ENCODE data around the gene LRRC49. TPM values are rescaled to one million over a fixed set of nuclear protein-coding genes. Genes with fewer than 3 reads are reported as not detected.
"Not testable (repeated sequence)": the region's sequence is repeated elsewhere in the genome, so short reads cannot be mapped to it uniquely, and the experiment has no call there.

LRRC49 gene
- total and polyA plus RNA-seq, 11 donors: 13.3 to 123 (median 60.3) TPM

DNA sequence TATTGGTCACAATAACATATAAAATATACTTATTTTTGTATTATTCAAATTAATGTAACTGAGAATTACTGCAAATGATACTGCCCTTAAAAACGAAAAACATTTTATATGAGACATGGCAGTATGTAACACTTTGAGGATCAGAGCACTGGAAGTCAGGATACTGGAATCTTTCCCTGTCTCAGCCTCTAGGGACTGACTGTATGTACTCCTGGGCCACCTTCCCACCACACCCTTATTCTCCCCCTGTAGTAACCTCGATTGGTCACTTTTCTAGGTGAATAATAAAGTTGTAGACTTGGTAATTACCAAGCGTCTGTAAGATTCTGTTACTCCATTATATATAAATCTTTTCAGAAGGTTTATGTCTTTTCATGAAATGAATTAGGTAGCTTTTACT, 43.0 kb downstream of the LRRC49 start:
- H3K27ac ChIP-seq: no peak overlapping the region
- ATAC-seq: peak in 2 of 4 donors; percentile 45 to 48
- no peaks in the 10 kb centered on the region for H3K27me3 ChIP-seq
- intact Hi-C loops (cut with DNase I): no loop called here
- no peaks in the 10 kb centered on the region for H3K9me3 ChIP-seq
- no peak for DNase-seq
- H3K4me1 ChIP-seq: peaks cover 0 to 7% (median 2%) of the 10 kb centered on the region in 12 donors
- H3K4me3 ChIP-seq: no peak overlapping the region
- no peaks in the 10 kb centered on the region for H3K36me3 ChIP-seq
- no peak for TF ChIP-seq POLR2A (IDR thresholded peaks at IDR 0.05)
- TF ChIP-seq, protein P1, sequence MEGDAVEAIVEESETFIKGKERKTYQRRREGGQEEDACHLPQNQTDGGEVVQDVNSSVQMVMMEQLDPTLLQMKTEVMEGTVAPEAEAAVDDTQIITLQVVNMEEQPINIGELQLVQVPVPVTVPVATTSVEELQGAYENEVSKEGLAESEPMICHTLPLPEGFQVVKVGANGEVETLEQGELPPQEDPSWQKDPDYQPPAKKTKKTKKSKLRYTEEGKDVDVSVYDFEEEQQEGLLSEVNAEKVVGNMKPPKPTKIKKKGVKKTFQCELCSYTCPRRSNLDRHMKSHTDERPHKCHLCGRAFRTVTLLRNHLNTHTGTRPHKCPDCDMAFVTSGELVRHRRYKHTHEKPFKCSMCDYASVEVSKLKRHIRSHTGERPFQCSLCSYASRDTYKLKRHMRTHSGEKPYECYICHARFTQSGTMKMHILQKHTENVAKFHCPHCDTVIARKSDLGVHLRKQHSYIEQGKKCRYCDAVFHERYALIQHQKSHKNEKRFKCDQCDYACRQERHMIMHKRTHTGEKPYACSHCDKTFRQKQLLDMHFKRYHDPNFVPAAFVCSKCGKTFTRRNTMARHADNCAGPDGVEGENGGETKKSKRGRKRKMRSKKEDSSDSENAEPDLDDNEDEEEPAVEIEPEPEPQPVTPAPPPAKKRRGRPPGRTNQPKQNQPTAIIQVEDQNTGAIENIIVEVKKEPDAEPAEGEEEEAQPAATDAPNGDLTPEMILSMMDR (IDR thresholded peaks at IDR 0.05): no peak
- 71 to 91% (median 80%) methylated on average over 3 of the region's 3 CpGs for WGBS, 4 donors

DNA sequence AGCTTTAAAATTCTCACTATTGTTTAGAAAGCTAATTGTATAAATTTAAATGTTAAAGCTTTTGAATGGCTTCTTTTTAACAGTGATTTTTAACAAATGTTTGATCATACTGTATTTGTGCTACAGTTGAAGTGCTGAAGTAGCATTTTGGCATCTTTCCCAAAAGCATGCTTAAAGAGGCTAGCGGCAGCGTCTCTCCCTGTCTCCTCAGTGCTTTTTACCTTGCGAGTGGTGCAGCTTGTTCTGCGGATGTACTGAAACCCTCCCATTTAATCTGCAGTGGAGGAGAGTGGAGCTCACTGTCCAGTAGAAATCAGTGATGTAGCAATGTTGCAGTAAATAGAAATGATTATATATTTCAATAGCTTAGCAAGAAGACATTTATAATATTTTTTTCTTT, 43.7 kb downstream of the LRRC49 start:
- peak overlapping the region in 4 of 12 donors; percentile 18 to 56 (median 42) for H3K27ac ChIP-seq
- intact Hi-C loops (cut with DNase I): no loop called here
- no peaks in the 10 kb centered on the region for H3K9me3 ChIP-seq
- DNase-seq (no peak), ATAC-seq (peak; percentile 72 to 77 (median 74))
- H3K27me3 ChIP-seq: no peaks in the 10 kb centered on the region
- no peaks in the 10 kb centered on the region for H3K36me3 ChIP-seq
- 24 to 39% (median 37%) methylated on average over 4 of the region's 4 CpGs for WGBS, 4 donors
- TF ChIP-seq POLR2A (IDR thresholded peaks at IDR 0.05): no peak
- TF ChIP-seq, protein P1 (IDR thresholded peaks at IDR 0.05): no peak
- peak overlapping the region in 8 of 12 donors; percentile 18 to 39 (median 33) for H3K4me3 ChIP-seq
- H3K4me1 ChIP-seq: peaks cover 0 to 7% (median 2%) of the 10 kb centered on the region in 12 donors

DNA sequence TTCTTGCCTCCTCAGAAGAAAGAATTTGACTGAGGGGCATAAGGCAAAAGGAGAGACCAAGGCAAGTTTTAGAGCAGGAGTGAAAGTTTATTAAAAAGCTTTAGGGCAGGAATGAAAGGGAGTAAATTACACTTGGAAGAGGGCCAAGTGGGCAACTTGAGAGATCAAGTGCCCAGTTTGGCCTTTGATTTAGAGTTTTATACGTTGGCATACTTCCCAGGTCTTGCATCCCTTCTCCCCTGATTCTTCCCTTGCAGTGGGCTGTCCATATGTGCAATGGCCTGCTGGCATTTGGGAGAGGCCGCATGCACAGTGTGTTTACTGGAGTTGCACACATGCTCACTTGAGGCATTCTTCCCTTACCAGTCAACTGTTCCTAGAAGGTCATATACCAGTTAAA, 50.7 kb downstream of the LRRC49 start:
- 60 to 69% (median 68%) methylated on average over 2 of the region's 2 CpGs for WGBS, 4 donors

DNA sequence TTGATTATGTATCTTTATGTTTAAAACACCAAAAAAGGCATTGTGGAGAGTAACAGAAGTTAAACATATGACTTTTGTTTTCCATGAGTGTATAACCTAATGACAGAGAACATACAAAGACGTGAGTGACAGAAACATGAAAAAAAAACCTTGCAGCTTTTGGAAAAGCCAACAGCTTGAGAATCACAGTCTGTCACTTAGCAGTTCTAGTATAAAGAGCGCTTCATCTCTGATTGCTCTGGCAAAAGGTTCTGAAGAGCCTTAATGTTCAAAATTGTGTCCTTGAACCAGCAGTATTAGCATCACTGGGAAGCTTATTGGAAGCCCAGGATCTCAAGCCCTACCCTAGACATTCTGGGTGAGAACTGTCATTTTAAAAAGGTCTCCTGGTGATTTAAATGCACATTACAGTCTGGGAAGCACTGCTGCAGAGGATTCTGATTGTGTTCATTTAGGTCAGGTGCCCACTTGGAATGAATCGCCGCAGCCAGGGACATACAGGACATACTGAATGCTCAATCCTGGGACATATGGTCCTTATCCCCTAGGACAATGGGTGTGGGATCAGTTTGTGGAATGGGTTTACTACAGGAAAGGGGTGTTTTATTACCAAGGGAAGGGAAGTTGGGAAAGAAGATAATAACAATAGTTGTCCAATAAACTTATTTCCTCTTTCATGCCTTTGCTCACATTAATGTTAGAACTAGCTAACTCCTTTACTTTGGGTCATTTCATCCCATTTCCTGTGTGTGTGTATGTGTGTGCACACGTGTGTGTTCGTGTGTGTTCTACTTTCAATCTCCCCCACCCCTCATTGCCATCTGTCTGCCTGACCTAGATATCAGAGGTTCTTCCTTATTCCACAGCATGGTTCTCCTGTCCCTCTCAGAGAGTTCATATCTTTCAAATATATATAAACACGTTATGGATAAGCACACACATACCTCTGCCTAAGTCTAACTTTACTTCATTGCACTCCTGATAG, 55.0 kb downstream of the LRRC49 start:
- no peak for TF ChIP-seq POLR2A (IDR thresholded peaks at IDR 0.05)
- TF ChIP-seq, protein P1 (IDR thresholded peaks at IDR 0.05): no peak
- ATAC-seq (peak; percentile 51 to 71 (median 64)), DNase-seq (peak in 1 of 5 donors; percentile 29)
- peak overlapping the region in 6 of 12 donors; percentile 11 to 43 (median 19) for H3K27ac ChIP-seq
- intact Hi-C loops (cut with DNase I): no loop called here
- H3K4me1 ChIP-seq: peaks cover 0 to 27% (median 12%) of the 10 kb centered on the region in 12 donors
- no peak overlapping the region for H3K4me3 ChIP-seq
- WGBS, 4 donors: 44 to 55% (median 48%) methylated on average over 7 of the region's 7 CpGs
- no peaks in the 10 kb centered on the region for H3K36me3 ChIP-seq
- peaks cover 0 to 20% (median 3%) of the 10 kb centered on the region in 12 donors for H3K9me3 ChIP-seq
- no peaks in the 10 kb centered on the region for H3K27me3 ChIP-seq

More for the DNA sequence above, 50.7 kb downstream of the LRRC49 start:
- H3K4me3 ChIP-seq; ATAC-seq; H3K9me3 ChIP-seq; H3K27me3 ChIP-seq; intact Hi-C loops (cut with DNase I); H3K36me3 ChIP-seq: not testable (repeated sequence)
- peak in 1 of 5 donors; percentile 7 for DNase-seq
- peaks cover 0 to 32% (median 12%) of the 10 kb centered on the region in 12 donors for H3K4me1 ChIP-seq
- peak overlapping the region in 10 of 12 donors; percentile 54 to 81 (median 67) for H3K27ac ChIP-seq

Data from heart left ventricle (tissue), 16 donors.